ENCODE results near the gene VPS41. TPM values are rescaled to one million over a fixed set of nuclear protein-coding genes. Genes with fewer than 3 reads are reported as not detected.

VPS41 gene
- total and polyA plus RNA-seq, 12 donors: 12.7 to 133 (median 59.8) TPM

GRCh38 chr7:38873433-38873832, 35.6 kb downstream of the VPS41 start:
- intact Hi-C loops (cut with DNase I): no loop called here
- peaks cover 0 to 4% of the 10 kb centered on the region in 2 donors for H3K36me3 ChIP-seq (replicated peaks in 1 of 2)
- H3K4me3 ChIP-seq: no peak overlapping the region
- H3K4me1 ChIP-seq (replicated peaks in 1 of 2): no peaks in the 10 kb centered on the region
- H3K27ac ChIP-seq: no peak overlapping the region
- TF ChIP-seq POLR2A (IDR thresholded peaks at IDR 0.05): no peak
- TF ChIP-seq CTCF (IDR thresholded peaks at IDR 0.05): no peak
- no peak for DNase-seq
- no peaks in the 10 kb centered on the region for H3K9me3 ChIP-seq (replicated peaks in 1 of 3)
- WGBS, 4 donors: 92 to 98% (median 96%) methylated on average over 4 of the region's 4 CpGs
- no peaks in the 10 kb centered on the region for H3K27me3 ChIP-seq

DNA sequence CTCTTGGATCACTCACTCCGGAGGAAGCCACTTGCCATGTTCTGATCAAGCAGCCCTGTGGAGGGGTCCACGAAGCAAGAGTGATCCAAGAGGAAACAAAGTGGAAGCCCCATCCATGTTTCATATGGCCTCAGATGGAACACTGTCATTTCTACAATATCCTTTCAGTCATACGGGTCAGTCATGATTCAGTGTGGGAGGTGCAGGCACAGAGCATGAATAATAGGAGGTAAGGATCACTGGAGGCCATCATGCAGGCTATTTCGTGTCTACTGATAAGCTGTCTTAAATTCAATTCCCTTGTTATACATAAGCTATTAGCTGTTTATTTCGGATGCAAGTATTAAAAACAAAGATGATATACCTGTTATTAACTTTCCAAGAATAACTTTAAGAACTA, 36.8 kb downstream of the VPS41 start:
- Histone ChIP-seq H3K36me3 (replicated peaks in 1 of 2) (peaks cover 0 to 12% of the 10 kb centered on the region in 2 donors), H3K27me3 (no peaks in the 10 kb centered on the region), H3K27ac (no peak overlapping the region), H3K4me3 (no peak overlapping the region), H3K9me3 (replicated peaks in 1 of 3) (no peaks in the 10 kb centered on the region), H3K4me1 (replicated peaks in 1 of 2) (no peaks in the 10 kb centered on the region)
- no peak for DNase-seq
- no peak for TF ChIP-seq CTCF (IDR thresholded peaks at IDR 0.05)
- TF ChIP-seq POLR2A (IDR thresholded peaks at IDR 0.05): no peak
- intact Hi-C loops (cut with DNase I): no loop called here
- 65 to 85% (median 77%) methylated on average over 5 of the region's 5 CpGs for WGBS, 4 donors

- intact Hi-C loops (cut with DNase I): no loop called here
- no peaks in the 10 kb centered on the region for H3K4me1 ChIP-seq (replicated peaks in 1 of 2)
- 80 to 92% (median 88%) methylated on average over 3 of the region's 3 CpGs for WGBS, 4 donors
Measured at GRCh38 chr7:38870147-38870546, 38.8 kb downstream of the VPS41 start.

GRCh38 chr7:38863601-38864291, 45.2 kb downstream of the VPS41 start:
- no peak for DNase-seq
- intact Hi-C loops (cut with DNase I): no loop called here
- H3K36me3 ChIP-seq (replicated peaks in 1 of 2): peaks cover 0 to 11% of the 10 kb centered on the region in 2 donors

More at GRCh38 chr7:38870147-38870546, 38.8 kb downstream of the VPS41 start:
- Histone ChIP-seq H3K9me3 (replicated peaks in 1 of 3) (no peaks in the 10 kb centered on the region), H3K4me3 (no peak overlapping the region), H3K27me3 (no peaks in the 10 kb centered on the region), H3K27ac (no peak overlapping the region), H3K36me3 (replicated peaks in 1 of 2) (peaks cover 0 to 12% of the 10 kb centered on the region in 2 donors)
- DNase-seq: no peak
- TF ChIP-seq CTCF (IDR thresholded peaks at IDR 0.05): no peak
- TF ChIP-seq POLR2A (IDR thresholded peaks at IDR 0.05): no peak

More at GRCh38 chr7:38863601-38864291, 45.2 kb downstream of the VPS41 start:
- Histone ChIP-seq H3K4me3 (no peak overlapping the region), H3K27me3 (no peaks in the 10 kb centered on the region), H3K27ac (no peak overlapping the region), H3K9me3 (replicated peaks in 1 of 3) (no peaks in the 10 kb centered on the region), H3K4me1 (replicated peaks in 1 of 2) (no peaks in the 10 kb centered on the region)
- TF ChIP-seq POLR2A (IDR thresholded peaks at IDR 0.05) (no peak), CTCF (IDR thresholded peaks at IDR 0.05) (no peak)
- 89 to 96% (median 92%) methylated on average over 7 of the region's 7 CpGs for WGBS, 4 donors
